Mesothelial cell of epicardium (in vitro differentiated cells): ENCODE results near the gene PLA2G7. TPM values are rescaled to one million over a fixed set of nuclear protein-coding genes. Genes with fewer than 3 reads are reported as not detected.

ENCODE experiments used
- DNase-seq, 2 experiments: peaks; one replicate each; pipeline ENCODE4 v3.0.0; 2021; ENCODE audit warnings: low spot score in 2 of 2; ENCODE audit not compliant: unreplicated experiment in 2 of 2
- H3K27ac Mint-ChIP-seq: 2 replicates; pipeline ENCODE4 v1.8.0; 2021; ENCODE audit warnings: mixed read lengths
- H3K27me3 Mint-ChIP-seq: 2 replicates; pipeline ENCODE4 v1.8.0; 2021; ENCODE audit warnings: low read depth, mixed read lengths
- H3K36me3 Mint-ChIP-seq: 2 replicates; pipeline ENCODE4 v1.8.0; 2021; ENCODE audit warnings: mixed read lengths
- H3K4me1 Mint-ChIP-seq: 2 replicates; pipeline ENCODE4 v1.8.0; 2021; ENCODE audit warnings: mixed read lengths
- H3K4me3 Mint-ChIP-seq: 2 replicates; pipeline ENCODE4 v1.8.0; 2021; ENCODE audit warnings: mild to moderate bottlenecking, moderate library complexity, mixed read lengths
- H3K9me3 Mint-ChIP-seq: 2 replicates; pipeline ENCODE4 v1.8.0; 2021; ENCODE audit warnings: mixed read lengths
- CTCF ChIP-seq: fragments of 200-600 bp; sonication (generic); IDR thresholded peaks from one replicate; pipeline ENCODE4 v1.5.0; 2021; ENCODE audit warnings: antibody characterized with exemption; ENCODE audit not compliant: unreplicated experiment
- total RNA-seq: library from RNA; stranded (reverse); gene quantifications from 3 replicates; pipeline ENCODE4 v1.2.1, GENCODE V29; 2021

The PLA2G7 gene
- total RNA-seq, 1 donor from 2014 or later = 0.54 TPM

- Mint-ChIP-seq H3K36me3 (no peaks in the 10 kb centered on the region), H3K27ac (no peak overlapping the region), H3K27me3 (no peaks in the 10 kb centered on the region), H3K4me3 (no peak overlapping the region), H3K4me1 (no peaks in the 10 kb centered on the region), H3K9me3 (no peaks in the 10 kb centered on the region)
- TF ChIP-seq CTCF = no peak
- DNase-seq = no peak
Observed at GRCh38 chr6:46760925-46761324, 25.8 kb upstream of the PLA2G7 start.

- Mint-ChIP-seq H3K4me3 (no peak overlapping the region), H3K27me3 (no peaks in the 10 kb centered on the region), H3K36me3 (no peaks in the 10 kb centered on the region), H3K4me1 (no peaks in the 10 kb centered on the region), H3K27ac (no peak overlapping the region), H3K9me3 (no peaks in the 10 kb centered on the region)
- TF ChIP-seq CTCF = no peak
- DNase-seq = no peak
Observed at GRCh38 chr6:46758960-46759753, 24.0 kb upstream of the PLA2G7 start.

- no peaks in the 10 kb centered on the region for H3K9me3 Mint-ChIP-seq
- no peak for DNase-seq
- H3K4me1 Mint-ChIP-seq = no peaks in the 10 kb centered on the region
- no peak overlapping the region for H3K27ac Mint-ChIP-seq
- H3K27me3 Mint-ChIP-seq = no peaks in the 10 kb centered on the region
- no peak for TF ChIP-seq CTCF
- H3K4me3 Mint-ChIP-seq = no peak overlapping the region
- no peaks in the 10 kb centered on the region for H3K36me3 Mint-ChIP-seq
Observed at GRCh38 chr6:46757214-46757596, 22.0 kb upstream of the PLA2G7 start.

DNA sequence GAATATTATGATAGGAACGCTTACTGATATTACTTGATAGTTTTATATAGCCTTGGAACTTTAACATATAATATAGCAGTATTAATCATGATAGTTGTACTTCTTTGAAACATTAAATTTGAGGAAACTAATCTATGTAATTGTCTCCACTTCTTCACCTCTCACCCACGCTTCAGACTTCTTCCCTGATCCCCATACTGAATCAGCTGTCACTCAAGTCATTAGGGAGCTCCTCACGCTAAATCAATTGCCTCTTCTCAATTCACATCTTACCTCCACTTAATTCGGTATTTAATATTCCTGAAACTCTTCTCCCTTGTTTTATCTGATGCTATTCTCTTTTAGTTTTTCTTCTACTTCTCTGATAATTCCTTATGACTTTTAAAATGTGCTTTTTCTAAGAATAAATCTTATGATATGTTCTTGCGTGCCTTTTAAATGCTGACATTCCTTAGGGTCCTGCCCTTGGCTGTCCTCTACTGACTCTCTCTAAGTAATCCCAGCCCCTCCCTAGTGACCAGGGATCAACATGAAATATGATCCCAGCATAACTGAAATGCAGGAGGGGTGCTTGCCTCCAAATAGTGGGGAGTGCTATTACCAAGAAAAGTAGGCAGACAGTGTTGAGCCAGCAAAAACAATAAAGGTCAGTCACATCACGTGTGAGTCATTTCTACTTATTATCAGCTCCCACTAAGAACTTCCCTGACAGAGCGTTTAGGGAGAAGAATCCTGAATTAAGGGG lies 21.5 kb upstream of the PLA2G7 start:
- Mint-ChIP-seq H3K27ac (no peak overlapping the region), H3K4me3 (no peak overlapping the region), H3K36me3 (no peaks in the 10 kb centered on the region), H3K9me3 (no peaks in the 10 kb centered on the region), H3K27me3 (no peaks in the 10 kb centered on the region), H3K4me1 (no peaks in the 10 kb centered on the region)
- TF ChIP-seq CTCF = no peak
- no peak for DNase-seq

- H3K9me3 Mint-ChIP-seq = no peaks in the 10 kb centered on the region
- no peak for TF ChIP-seq CTCF
- no peaks in the 10 kb centered on the region for H3K36me3 Mint-ChIP-seq
- H3K4me1 Mint-ChIP-seq = no peaks in the 10 kb centered on the region
- H3K27ac Mint-ChIP-seq = no peak overlapping the region
- DNase-seq = no peak
- no peaks in the 10 kb centered on the region for H3K27me3 Mint-ChIP-seq
- no peak overlapping the region for H3K4me3 Mint-ChIP-seq
Observed at GRCh38 chr6:46755865-46756264, 20.7 kb upstream of the PLA2G7 start.
